ELF-1 (cell line): Measurements from ENCODE around the gene EIF2S1.
A peak's percentile ranks its signal among the peaks of the same experiment; 100 is the strongest.
"Not testable (repeated sequence)": the region's sequence is repeated elsewhere in the genome, so short reads cannot be mapped to it uniquely, and the experiment has no call there.

Experiments used
- DNase-seq: peaks from one replicate; pipeline ENCODE4 v3.0.0-alpha.2; 2016; ENCODE audit warnings: low read depth, low spot score

The EIF2S1 gene

DNA sequence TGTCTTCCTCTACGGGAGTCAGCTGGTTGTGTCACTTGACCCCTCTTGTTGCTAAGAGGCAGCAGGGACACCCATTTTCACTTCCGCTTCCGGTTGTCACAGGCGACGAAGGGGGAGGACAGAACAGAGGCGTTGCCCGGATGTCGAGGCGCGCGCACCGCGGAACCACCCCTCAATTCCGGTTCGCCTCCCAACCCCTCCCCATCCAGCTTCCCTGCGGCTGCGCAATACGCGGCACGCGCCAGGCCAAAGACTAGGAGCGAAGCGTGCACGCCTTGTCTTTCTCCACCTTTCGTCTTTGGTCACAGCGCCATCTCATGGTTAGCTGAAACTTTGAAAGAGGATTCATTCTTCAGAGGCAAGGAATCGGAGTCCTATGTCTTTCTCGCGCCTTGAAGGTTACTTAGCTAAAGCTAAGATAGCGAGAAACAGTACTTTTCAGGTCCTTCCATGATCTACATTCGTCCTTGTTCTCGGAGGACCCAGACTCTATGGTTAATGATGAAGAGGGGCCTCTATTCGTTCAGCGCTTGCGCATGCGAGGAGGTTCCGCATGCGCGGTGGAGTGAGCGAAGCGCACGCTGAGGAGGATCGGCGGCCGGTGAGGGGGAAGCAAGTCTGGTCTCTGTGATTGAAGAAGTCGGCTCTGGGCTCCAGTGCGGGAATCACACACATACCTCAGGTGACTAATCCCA lies at the start of gene EIF2S1, which contains the start of gene ATP6V1D:
Gene EIF2S1, plus strand, starts transcription at position 554 of the 695 bp plus-strand sequence. CDS start 4,440 bp downstream, outside the sequence.
Gene ATP6V1D, minus strand, starts transcription at position 30 of the 695 bp plus-strand sequence. CDS start 106 bp downstream, outside the sequence.
- peak; percentile 100 for DNase-seq

GRCh38 chr14:67311868-67312267 lies 48.3 kb upstream of the EIF2S1 start:
- DNase-seq: no peak

GRCh38 chr14:67313153-67313552 lies 47.0 kb upstream of the EIF2S1 start:
- DNase-seq: no peak

GRCh38 chr14:67317822-67318221 lies 42.3 kb upstream of the EIF2S1 start:
- DNase-seq: no peak

DNA sequence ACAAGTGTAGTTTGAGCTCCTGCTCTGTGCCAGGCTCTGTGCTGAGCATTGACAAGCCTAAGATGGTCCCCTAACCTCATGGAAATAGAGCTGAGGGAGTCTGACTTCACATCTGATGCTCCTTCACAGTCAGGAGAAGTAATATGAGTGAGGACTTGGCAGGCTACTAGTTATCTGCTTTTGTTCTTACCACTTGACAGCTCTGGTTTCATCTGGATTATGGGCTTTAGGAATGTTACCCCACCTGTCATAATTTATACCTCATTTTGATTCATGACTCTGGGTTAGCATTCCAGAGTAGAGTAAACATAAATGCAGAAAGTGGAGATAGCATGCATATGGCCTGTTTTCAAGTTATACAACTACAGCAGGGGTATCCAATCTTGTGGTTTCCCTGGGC lies 41.0 kb upstream of the EIF2S1 start:
- no peak for DNase-seq

DNA sequence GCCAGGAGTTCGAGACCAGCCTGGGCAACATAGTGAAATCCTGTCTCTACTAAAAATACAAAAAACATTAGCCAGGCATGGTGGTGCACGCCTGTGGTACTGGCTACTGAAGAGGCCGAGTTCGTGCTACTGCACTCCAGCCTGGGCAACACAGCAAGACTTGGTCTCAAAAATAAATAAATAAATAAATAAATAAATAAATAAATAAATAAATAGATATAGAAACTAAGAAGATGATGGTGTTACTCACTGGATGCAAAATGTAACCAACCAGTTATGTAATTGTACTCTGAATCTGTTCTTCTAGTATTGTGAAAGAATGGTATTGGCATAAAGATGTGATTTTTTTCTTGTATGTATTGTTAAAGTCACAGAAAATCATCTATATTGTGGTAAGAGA lies 30.5 kb upstream of the EIF2S1 start:
- not testable (repeated sequence) for DNase-seq

- DNase-seq: no peak
These were observed 28.6 kb upstream of the EIF2S1 start for GRCh38 chr14:67331368-67332125.

DNA sequence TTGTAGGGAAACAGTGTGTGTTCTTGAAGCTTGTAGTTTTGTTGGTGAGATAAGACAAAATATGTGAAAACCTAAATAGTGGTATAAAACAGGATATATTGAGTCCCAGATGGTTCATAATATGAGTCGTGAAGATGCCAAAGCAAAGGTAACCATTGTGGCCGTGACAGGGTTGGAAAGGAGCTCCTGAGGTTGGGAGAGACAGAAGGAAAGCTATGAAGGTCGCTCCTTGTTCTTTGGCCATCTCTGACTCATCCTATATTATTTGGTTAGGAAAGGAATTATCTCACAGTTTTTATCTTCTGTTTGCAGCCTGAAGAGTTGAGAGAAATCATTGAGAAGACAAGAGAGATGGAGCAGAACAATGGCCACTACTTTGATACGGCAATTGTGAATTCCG lies 27.7 kb upstream of the EIF2S1 start:
- DNase-seq: no peak

GRCh38 chr14:67335781-67336180 lies 24.3 kb upstream of the EIF2S1 start:
- DNase-seq: no peak

- DNase-seq: not testable (repeated sequence)
These were observed 18.9 kb upstream of the EIF2S1 start for GRCh38 chr14:67341231-67341630.

DNA sequence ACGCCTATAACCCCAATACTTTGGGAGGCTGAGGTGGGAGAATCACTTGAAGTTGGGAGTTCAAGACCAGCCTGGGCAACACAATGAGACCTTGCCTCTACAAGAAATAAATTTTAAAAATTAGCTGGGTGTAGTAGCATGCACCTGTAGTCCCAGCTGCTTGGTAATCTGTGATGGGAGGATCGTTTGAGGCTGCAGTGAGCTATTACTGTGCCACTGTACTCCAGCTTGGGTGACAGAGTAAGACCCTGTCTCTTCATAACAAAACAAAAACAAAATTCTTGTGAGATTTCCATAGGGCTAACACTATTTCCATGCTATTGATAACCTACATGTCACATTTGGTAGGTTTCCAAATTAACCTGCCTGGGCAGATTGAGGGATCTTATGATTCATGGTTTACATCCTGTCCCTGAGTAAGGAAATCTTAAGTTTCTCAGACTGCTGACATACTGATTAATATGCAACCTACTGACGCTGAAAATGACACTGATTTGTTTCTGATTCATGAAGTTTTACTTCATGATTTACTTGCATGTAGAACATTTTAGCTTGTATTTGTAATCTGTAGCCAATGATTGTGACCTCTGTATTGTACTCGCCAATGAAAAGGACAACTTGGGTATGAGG lies 16.4 kb upstream of the EIF2S1 start:
- DNase-seq: no peak

DNA sequence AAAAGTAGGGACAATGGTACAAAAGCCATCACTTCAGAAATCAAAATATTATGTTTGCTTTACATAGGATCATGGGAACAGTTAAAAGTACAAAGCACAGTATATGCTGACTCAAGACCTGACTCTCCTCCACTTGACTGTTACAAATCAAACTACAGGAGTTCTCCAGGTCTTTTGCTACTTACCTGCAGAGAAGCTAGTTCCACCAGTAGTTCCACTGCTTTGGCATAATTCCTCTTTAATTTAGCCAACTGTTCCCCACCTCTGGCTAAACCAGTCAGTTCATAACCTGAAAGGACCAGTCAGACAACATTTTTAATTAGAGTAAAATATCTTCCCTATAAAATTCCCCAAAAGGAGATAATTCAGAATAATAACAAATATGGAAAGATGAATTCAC lies 14.5 kb upstream of the EIF2S1 start:
- no peak for DNase-seq

DNA sequence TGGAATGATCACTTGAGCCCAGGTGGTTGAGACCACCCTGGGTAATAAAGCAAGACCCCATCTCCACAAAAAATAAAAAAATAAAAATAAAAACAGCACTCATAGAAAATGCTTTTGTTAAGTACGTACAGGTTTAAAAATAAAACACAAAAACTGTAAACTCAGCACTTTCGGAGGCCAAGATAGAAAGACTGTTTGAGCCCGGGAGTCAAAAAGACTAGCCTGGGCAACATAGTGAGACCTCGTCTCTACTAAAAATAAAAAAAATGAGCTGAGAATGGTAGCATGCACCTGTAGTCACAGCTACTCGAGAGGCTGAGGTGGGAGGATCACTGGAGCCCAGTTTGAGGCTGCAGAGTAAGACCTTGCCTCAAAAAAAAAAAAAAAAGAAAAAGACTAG lies 8.1 kb upstream of the EIF2S1 start:
- DNase-seq: no peak

DNA sequence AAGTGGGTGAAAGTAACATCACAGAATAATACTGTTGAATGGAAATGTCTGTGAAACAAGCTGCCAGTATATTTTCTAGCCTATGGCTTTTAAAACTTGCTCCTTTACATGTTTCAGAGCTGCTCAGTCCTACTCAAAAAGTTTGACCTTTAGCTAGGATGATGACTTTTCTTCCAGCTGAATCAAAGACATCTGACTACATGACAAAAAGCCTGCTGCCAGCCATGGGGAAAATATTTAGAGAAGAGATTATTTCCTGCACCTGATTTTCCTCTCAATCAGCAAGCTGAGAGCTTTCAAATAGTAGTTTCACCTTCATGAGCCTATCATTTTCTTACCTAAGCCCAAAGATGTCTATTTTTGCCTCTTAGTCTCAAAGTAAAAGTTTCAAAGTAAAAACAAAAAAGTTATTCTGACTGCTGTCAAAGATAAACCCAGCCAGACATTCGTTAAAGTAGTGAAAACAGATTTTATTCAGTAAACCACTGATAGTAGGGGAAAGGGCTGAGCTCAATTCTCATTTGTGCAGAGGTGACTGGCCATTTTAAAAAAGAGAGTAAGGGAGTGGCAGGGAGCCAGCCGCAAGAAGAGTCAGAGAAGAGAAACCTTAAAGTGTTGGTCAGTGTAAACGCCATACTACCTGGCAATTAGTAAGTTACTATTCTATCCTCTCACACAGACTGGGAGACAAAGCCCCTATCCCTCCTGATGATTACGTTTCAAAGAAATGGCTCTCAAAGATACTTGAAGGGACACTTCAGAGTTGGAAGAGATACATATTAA lies 2.8 kb upstream of the EIF2S1 start:
- DNase-seq: no peak

DNA sequence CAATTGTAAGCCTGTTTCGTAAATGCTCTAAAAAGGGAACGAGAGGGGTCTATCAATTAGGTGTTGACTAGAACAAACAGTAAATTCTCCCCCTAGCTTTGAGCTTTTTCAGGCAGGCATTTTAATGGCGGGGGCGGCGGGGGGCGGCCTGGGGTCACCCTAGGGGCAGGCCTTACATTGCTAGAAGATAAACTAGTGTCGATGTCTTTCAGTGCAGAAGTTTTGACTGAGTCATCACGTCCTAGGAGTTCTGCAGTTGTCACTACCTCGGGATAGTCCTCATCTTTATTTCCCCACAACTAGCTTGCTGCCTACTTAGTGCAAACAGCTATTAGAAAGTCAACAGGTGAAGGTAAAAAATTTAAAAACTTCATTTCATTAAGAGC lies 2.2 kb upstream of the EIF2S1 start:
- peak; percentile 20 for DNase-seq

- DNase-seq: peak; percentile 17
These were observed 979 bp upstream of the EIF2S1 start for GRCh38 chr14:67358924-67359774.

DNA sequence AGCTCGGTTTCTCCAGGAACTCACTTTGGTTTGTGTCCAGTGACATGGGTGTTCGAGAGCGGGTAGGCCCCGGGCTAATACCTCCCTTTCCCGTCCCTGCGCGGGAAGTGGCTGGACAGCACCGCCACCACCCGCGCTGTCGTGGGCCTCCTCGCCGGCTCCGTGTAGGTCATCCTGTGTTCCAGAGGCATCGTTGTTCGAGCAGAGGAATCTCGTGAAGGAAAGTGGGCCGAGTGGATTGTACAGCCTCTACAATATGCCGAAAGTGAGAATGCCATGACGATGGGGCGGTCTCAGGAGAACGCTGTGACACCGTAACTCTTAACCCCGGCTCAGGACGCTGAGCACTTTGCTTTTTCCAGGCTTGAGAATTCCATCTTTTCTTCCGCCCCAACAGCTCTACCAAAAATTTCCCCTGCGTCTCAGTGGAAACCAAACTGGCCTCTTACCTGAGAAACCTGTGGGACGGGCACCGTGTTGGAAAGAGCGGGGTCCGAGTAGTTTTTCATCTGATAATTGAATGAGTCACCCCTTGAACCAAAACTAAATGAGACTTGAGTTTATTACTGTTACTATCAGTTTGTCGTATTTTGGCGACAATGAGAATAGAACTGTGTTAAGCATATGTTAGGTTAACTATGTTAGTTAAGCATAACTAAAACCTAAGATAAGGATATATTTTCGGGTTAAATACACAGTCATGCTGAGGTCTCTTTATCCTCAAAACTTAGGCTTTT lies 510 bp downstream of the EIF2S1 start:
- DNase-seq: no peak

GRCh38 chr14:67365476-67365875 lies 5.3 kb downstream of the EIF2S1 start:
- DNase-seq: no peak

DNA sequence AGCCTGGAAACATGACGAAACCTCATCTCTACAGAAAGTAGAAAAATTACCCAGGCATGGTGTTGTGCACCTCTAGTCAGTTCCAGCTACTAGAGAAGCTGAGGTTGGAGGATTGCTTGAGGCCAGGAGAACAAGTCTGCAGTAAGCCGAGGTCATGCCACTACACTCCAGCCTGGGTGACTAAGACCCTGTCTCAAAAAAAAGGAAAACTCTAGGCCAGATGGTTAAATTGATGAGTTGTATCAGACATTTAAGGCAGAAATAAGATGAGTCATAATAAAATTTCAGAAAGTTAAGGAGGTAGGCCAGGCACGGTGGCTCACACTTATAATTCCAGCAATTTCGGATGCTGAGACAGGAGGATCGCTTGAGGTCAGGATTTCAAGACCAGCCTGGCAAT lies 10.7 kb downstream of the EIF2S1 start:
- DNase-seq: no peak
